K562 (cell line): ENCODE results near the gene RIPK3. TPM values are rescaled to one million over a fixed set of nuclear protein-coding genes. Genes with fewer than 3 reads are reported as not detected.
A peak's percentile ranks its signal among the peaks of the same experiment; 100 is the strongest.

Experiments
- ATAC-seq: fragments of 200-7000 bp; cut with Tn5 transposase; 3 replicates; pipeline ENCODE4 v1.9.1; 2020; ENCODE audit warnings: moderate library complexity
- BruUV-seq: library from RNA; stranded (reverse); fragments of 400-500 nt; replicated peaks from 2 replicates; lab custom pipeline; 2021; lab: Mats Ljungman, UMichigan
- CTCF ChIA-PET: fragments of 300-600 bp; formaldehyde crosslinking; extraction: SDS; loops from one replicate; lab custom pipeline; 2021; ENCODE audit warnings: low intra/inter-chr PET ratio; lab: Yijun Ruan, JAX
- POLR2A ChIA-PET: fragments of 300-600, 350-650 bp; sonication (Branson Sonifier 250); formaldehyde crosslinking; extraction: SDS; loops from one replicate; lab custom pipeline; 2021; ENCODE audit warnings: antibody characterized with exemption, inconsistent platforms; lab: Yijun Ruan, JAX
- DNase-seq, 4 experiments: peaks; one replicate each; pipeline versions ENCODE4 v3.0.0 to v3.0.0-alpha.2; 2011 to 2018; ENCODE audit warnings: low spot score in 3 of 4, mixed read lengths in 3 of 4; ENCODE audit errors: extremely low read depth in 1 of 4
- FAIRE-seq: peaks from 2 replicates; lab custom pipeline; 2011; peaks lifted over from hg19 to GRCh38; lab: Jason Lieb, UNC
- H2AFZ ChIP-seq: 2 replicates; pipeline ENCODE4 v1.6.0; 2011; ENCODE audit warnings: low read depth, low read length, control low read depth, inconsistent platforms
- H3K27ac ChIP-seq: fragments of 200-600 bp; 3 replicates; pipeline ENCODE4 v1.8.0; 2011; ENCODE audit warnings: low read depth, mild to moderate bottlenecking, control low read depth, inconsistent platforms, low read length, moderate library complexity, mixed read lengths; ENCODE audit errors: extremely low read depth
- H3K27me3 ChIP-seq, 2 experiments: fragments of 300-600 bp in 1 of 2; 2 replicates in 1 of 2; 3 replicates in 1 of 2; pipeline versions ENCODE4 v1.6.0 to v1.8.0; 2011; ENCODE audit warnings: inconsistent platforms in 2 of 2, low read length in 2 of 2, mild to moderate bottlenecking in 1 of 2, mixed read lengths in 1 of 2, moderate library complexity in 1 of 2; ENCODE audit not compliant: control insufficient read depth in 2 of 2, insufficient read depth in 2 of 2
- H3K36me3 ChIP-seq: fragments of 300-600 bp; 3 replicates; pipeline ENCODE4 v1.8.0; 2011; ENCODE audit warnings: mild to moderate bottlenecking, low read length, inconsistent platforms; ENCODE audit not compliant: control insufficient read depth, insufficient read depth
- H3K4me1 ChIP-seq, 2 experiments: fragments of 200-600 bp in 1 of 2; replicated peaks in 1 of 2; 2 replicates in 1 of 2; 3 replicates in 1 of 2; pipeline versions ENCODE4 v1.5.1 to v1.8.0; 2011; ENCODE audit warnings: inconsistent platforms in 2 of 2, low read length in 2 of 2, mild to moderate bottlenecking in 1 of 2, mixed read lengths in 1 of 2, moderate library complexity in 1 of 2; ENCODE audit not compliant: control insufficient read depth in 2 of 2, insufficient read depth in 2 of 2
- H3K4me2 ChIP-seq: 2 replicates; pipeline ENCODE4 v1.6.1; 2011; ENCODE audit warnings: low read length, control low read depth, inconsistent platforms, mixed read lengths; ENCODE audit not compliant: insufficient read depth
- H3K4me3 ChIP-seq: fragments of 200-600 bp; sonication (generic), shearing (Covaris generic); 2 replicates; pipeline ENCODE4 v1.5.1; 2016; ENCODE audit warnings: control low read depth, inconsistent platforms
- H3K79me2 ChIP-seq: fragments of 200-600 bp; 3 replicates; pipeline ENCODE4 v1.8.0; 2011; ENCODE audit warnings: low read length, inconsistent platforms; ENCODE audit not compliant: control insufficient read depth, insufficient read depth
- H3K9ac ChIP-seq, 2 experiments: 2 replicates each; pipeline versions ENCODE4 v1.6.0 to v1.6.1; 2011; ENCODE audit warnings: low read depth in 2 of 2, low read length in 2 of 2, control low read depth in 1 of 2, inconsistent platforms in 1 of 2, mild to moderate bottlenecking in 1 of 2, mixed read lengths in 1 of 2; ENCODE audit not compliant: insufficient read depth in 1 of 2
- H3K9me1 ChIP-seq: one replicate; pipeline ENCODE4 v1.6.0; 2011; ENCODE audit warnings: inconsistent platforms, mild to moderate bottlenecking, low read length, moderate library complexity; ENCODE audit not compliant: control insufficient read depth, insufficient read depth
- H3K9me3 ChIP-seq: replicated peaks from 2 replicates; pipeline ENCODE4 v1.5.1; 2011; ENCODE audit warnings: low read depth, low read length, inconsistent platforms; ENCODE audit not compliant: control insufficient read depth, insufficient read depth
- H4K20me1 ChIP-seq: replicated peaks from 2 replicates; pipeline ENCODE4 v1.6.1; 2011; ENCODE audit warnings: low read length, inconsistent platforms, mixed read lengths; ENCODE audit not compliant: control insufficient read depth, insufficient read depth
- E2F1 ChIP-seq: sonication (generic); formaldehyde crosslinking; IDR thresholded peaks from 2 replicates; pipeline ENCODE4 v1.8.1; 2023; ENCODE audit warnings: mild to moderate bottlenecking, missing genetic modification reagents, moderate library complexity
- HDAC3 ChIP-seq: fragments of 450-650 bp; IDR thresholded peaks from 2 replicates; pipeline ENCODE4 v1.6.1; 2018; ENCODE audit warnings: borderline replicate concordance, mild to moderate bottlenecking, moderate library complexity; ENCODE audit not compliant: partially characterized antibody
- LARP7 ChIP-seq: fragments of 450-650 bp; IDR thresholded peaks from 2 replicates; pipeline ENCODE4 v1.6.1; 2016
- MTA3 ChIP-seq: fragments of 450-650 bp; formaldehyde crosslinking; IDR thresholded peaks from 2 replicates; pipeline ENCODE4 v1.6.1; 2017; ENCODE audit warnings: mild to moderate bottlenecking, borderline replicate concordance
- MTF1 ChIP-seq: fragments of 250-450 bp; sonication (Bioruptor Pico); IDR thresholded peaks from 2 replicates; pipeline ENCODE4 v1.9.0; 2021; ENCODE audit warnings: moderate library complexity, mild to moderate bottlenecking, inconsistent platforms, borderline replicate concordance
- NFE2L1 ChIP-seq: fragments of 450-650 bp; IDR thresholded peaks from 2 replicates; pipeline ENCODE4 v1.6.1; 2016; ENCODE audit warnings: missing genetic modification characterization, low read depth, mild to moderate bottlenecking, missing compliant biosample characterization, moderate library complexity, borderline replicate concordance
- RBM14 ChIP-seq: fragments of 200-400 bp; formaldehyde crosslinking; IDR thresholded peaks from 2 replicates; pipeline ENCODE4 v1.6.1; 2018; ENCODE audit warnings: low read depth, mild to moderate bottlenecking, low read length, moderate library complexity, borderline replicate concordance; ENCODE audit not compliant: insufficient read depth
- SPI1 ChIP-seq: IDR thresholded peaks from 2 replicates; pipeline ENCODE4 v1.6.1; 2011; ENCODE audit warnings: low read depth, low read length, control low read depth, borderline replicate concordance
- TFAP4 ChIP-seq: sonication (generic); formaldehyde crosslinking; IDR thresholded peaks from 2 replicates; pipeline ENCODE4 v1.8.0; 2022; ENCODE audit warnings: missing genetic modification reagents, mild to moderate bottlenecking, moderate library complexity, borderline replicate concordance
- ZNF274 ChIP-seq: IDR thresholded peaks from 2 replicates; pipeline ENCODE4 v1.6.1; 2011; ENCODE audit warnings: low read depth, mild to moderate bottlenecking, low read length, moderate library complexity, borderline replicate concordance
- ZNF41 ChIP-seq: fragments of 250-450 bp; sonication (Bioruptor Pico); conservative IDR thresholded peaks from 2 replicates; pipeline ENCODE4 v1.4.0; 2020; ENCODE audit warnings: mild to moderate bottlenecking
- ZNF766 ChIP-seq: fragments of 200-800 bp; sonication (Bioruptor generic); conservative IDR thresholded peaks from 2 replicates; pipeline ENCODE4 v1.6.1; 2016; ENCODE audit warnings: missing genetic modification characterization, missing compliant biosample characterization
- WGBS: fragments of 100-300 bp; shearing (Covaris generic); methylation state at CpG from one replicate; pipeline ENCODE4 v1.1.6; 2016; ENCODE audit warnings: low coverage, mixed read lengths; ENCODE audit not compliant: insufficient coverage; ENCODE audit errors: missing lambda C conversion rate; 5-methylcytosine and 5-hydroxymethylcytosine counted together
- in situ Hi-C: fragments of 300-500 bp; cut with MboI; formaldehyde crosslinking; loops from 4 replicates; pipeline ENCODE4 v1.15.0; 2018; ENCODE audit warnings: inconsistent platforms, mixed read lengths
- intact Hi-C: fragments of 100-400 bp; cut with micrococcal nuclease; formaldehyde crosslinking; loops from 2 replicates; pipeline ENCODE4 v1.14.2; 2022
- polyA plus RNA-seq, 8 experiments: library from polyadenylated mRNA; depleted of rRNA in 4 of 8; stranded (reverse) in 5 of 8; unstranded in 3 of 8; fragments of >200 nt; fragmentation: Nextera tagmentation in 2 of 8; fragmentation: Illumina TruSeq in 1 of 8; extraction: Ambion mirVana in 2 of 8; extraction: Trizol in 1 of 8; gene quantifications; 2 replicates each; pipeline versions ENCODE4 v1.2.1 to v1.2.3, GENCODE V29; 2011 to 2014; ENCODE audit warnings: inconsistent platforms in 1 of 8, missing spikeins in 1 of 8
- total RNA-seq, 7 experiments: library from RNA; depleted of rRNA in 6 of 7; stranded (reverse); fragments of >200 nt in 6 of 7; fragmentation: Illumina TruSeq in 2 of 7; extraction: Trizol in 2 of 7; gene quantifications; 2 replicates each; pipeline versions ENCODE4 v1.2.1 to v1.2.3, GENCODE V29; 2011 to 2021; ENCODE audit warnings: low replicate concordance in 1 of 7

The RIPK3 gene
- total and polyA plus RNA-seq, 9 of the 15 experiments (the other 6 are each of a cell fraction or from before 2014, with no cell fraction given): 0.03 to 0.43 (median 0.28) TPM; not detected in 3

GRCh38 chr14:24300326-24300980, 39.3 kb downstream of the RIPK3 start:
- peak in 1 of 4 experiments; percentile 14 for DNase-seq
- Histone ChIP-seq H4K20me1 (no peaks in the 10 kb centered on the region), H3K4me2 (peak overlapping the region; percentile 91), H3K9me1 (peaks cover 3% of the 10 kb centered on the region), H3K27ac (peak overlapping the region; percentile 75), H3K79me2 (peaks cover 28% of the 10 kb centered on the region), H3K36me3 (peaks cover 57% of the 10 kb centered on the region), H3K9ac (peak overlapping the region; percentile 76 to 96), H3K27me3 (no peaks in the 10 kb centered on the region), H3K4me1 (peaks cover 12 to 14% of the 10 kb centered on the region in 2 experiments; a peak in 4 of 5 replicates), H3K9me3 (no peaks in the 10 kb centered on the region), H2AFZ (peak overlapping the region; percentile 49), H3K4me3 (peak overlapping the region; percentile 71)
- WGBS: 3% methylated on average over 11 of the region's 16 CpGs
- FAIRE-seq: no peak
- TF ChIP-seq SPI1 (no peak), HDAC3 (no peak), ZNF41 (no peak), LARP7 (no peak), E2F1 (CRISPR knock-in tag) (no peak), MTF1 (CRISPR knock-in tag) (no peak), ZNF274 (no peak), TFAP4 (no peak), MTA3 (no peak), NFE2L1 (tag) (no peak), RBM14 (no peak), ZNF766 (CRISPR knock-in tag) (no peak)
- ChIA-PET POLR2A (interaction anchor here (0.6 to 2.3 kb wide), 9 partner anchors 9 to 186 kb away, joined by 3 to 10 read pairs (median 3); partner anchors contain the start of genes DCAF11, IPO4, NRL and RABGGTA), CTCF (no interaction called here)
- BruUV-seq: no TSS peak
- intact Hi-C loops (no loop called here), in situ Hi-C loops (no loop called here)
- ATAC-seq: no peak
